PC-3 (cell line): Measurements from ENCODE around the gene NUDT19. TPM values are rescaled to one million over a fixed set of nuclear protein-coding genes. Genes with fewer than 3 reads are reported as not detected.
"Not testable (repeated sequence)": the region's sequence is repeated elsewhere in the genome, so short reads cannot be mapped to it uniquely, and the experiment has no call there.

Source experiments
- ATAC-seq: fragments of 200-7000 bp; cut with Tn5 transposase; 2 replicates; pipeline ENCODE4 v1.9.1; 2020; ENCODE audit warnings: mild to moderate bottlenecking, moderate library complexity
- BruUV-seq: library from RNA; stranded (reverse); fragments of 400-500 nt; replicated peaks from 2 replicates; lab custom pipeline; 2021; lab: Mats Ljungman, UMichigan
- CTCF ChIA-PET: fragments of 300-600 bp; sonication (Branson Sonifier 250); formaldehyde crosslinking; loops from one replicate; lab custom pipeline; 2022; ENCODE audit warnings: antibody characterized with exemption; lab: Charles Lee
- POLR2A ChIA-PET: fragments of 300-600 bp; sonication (Branson Sonifier 250); formaldehyde crosslinking; loops from one replicate; lab custom pipeline; 2022; ENCODE audit warnings: antibody characterized with exemption; ENCODE audit not compliant: unreplicated experiment; lab: Charles Lee
- DNase-seq: peaks from one replicate; pipeline ENCODE4 v3.0.0-alpha.2; 2015
- H2AFZ ChIP-seq: fragments of 300-600 bp; sonication (generic); 2 replicates; pipeline ENCODE4 v1.6.0; 2016; ENCODE audit warnings: antibody characterized with exemption, low read length
- H3F3A ChIP-seq: fragments of 300-600 bp; sonication (generic); one replicate; pipeline ENCODE4 v1.6.0; 2017; ENCODE audit warnings: antibody characterized with exemption, low read length, control low read depth, mild to moderate bottlenecking; ENCODE audit not compliant: unreplicated experiment
- H3K27ac ChIP-seq: fragments of 300-600 bp; sonication (generic); 2 replicates; pipeline ENCODE4 v1.5.1; 2016; ENCODE audit warnings: mild to moderate bottlenecking, low read length
- H3K27me3 ChIP-seq: fragments of 300-600 bp; sonication (generic); 2 replicates; pipeline ENCODE4 v1.6.1; 2016; ENCODE audit warnings: low read length, mixed read lengths
- H3K36me3 ChIP-seq: fragments of 300-600 bp; sonication (generic); 2 replicates; pipeline ENCODE4 v1.6.1; 2016; ENCODE audit warnings: low read depth, mixed run types, low read length, mixed read lengths
- H3K4me1 ChIP-seq: fragments of 300-600 bp; sonication (generic); 2 replicates; pipeline ENCODE4 v1.5.1; 2016; ENCODE audit warnings: low read length; ENCODE audit not compliant: insufficient read depth
- H3K4me2 ChIP-seq: fragments of 300-600 bp; sonication (generic); 2 replicates; pipeline ENCODE4 v1.6.0; 2016; ENCODE audit warnings: low read length
- H3K4me3 ChIP-seq: fragments of 300-600 bp; sonication (generic); 2 replicates; pipeline ENCODE4 v1.5.1; 2016; ENCODE audit warnings: mild to moderate bottlenecking, low read length, mixed read lengths
- H3K79me2 ChIP-seq: fragments of 300-600 bp; sonication (generic); 2 replicates; pipeline ENCODE4 v1.6.1; 2017; ENCODE audit warnings: low read length, mixed read lengths
- H3K9ac ChIP-seq: fragments of 300-600 bp; sonication (generic); 2 replicates; pipeline ENCODE4 v1.6.0; 2016; ENCODE audit warnings: mild to moderate bottlenecking, low read length
- H3K9me2 ChIP-seq: fragments of 300-600 bp; sonication (generic); replicated peaks from 2 replicates; pipeline ENCODE4 v1.6.1; 2016; ENCODE audit warnings: mixed run types, low read length, mixed read lengths
- H3K9me3 ChIP-seq: fragments of 300-600 bp; sonication (generic); 2 replicates; pipeline ENCODE4 v1.6.1; 2016; ENCODE audit warnings: low read length, mixed read lengths
- H4K20me1 ChIP-seq: fragments of 300-600 bp; sonication (generic); 2 replicates; pipeline ENCODE4 v1.6.1; 2016; ENCODE audit warnings: low read length, mixed read lengths
- EZH2 ChIP-seq: fragments of 300-600 bp; sonication (generic); IDR thresholded peaks from one replicate; pipeline ENCODE4 v1.6.1; 2017; ENCODE audit warnings: antibody characterized with exemption, mild to moderate bottlenecking, low read length; ENCODE audit not compliant: unreplicated experiment
- EZH2phosphoT487 ChIP-seq: fragments of 300-600 bp; sonication (generic); IDR thresholded peaks from 2 replicates; pipeline ENCODE4 v1.6.1; 2018; ENCODE audit warnings: mild to moderate bottlenecking, antibody characterized with exemption, low read length, borderline replicate concordance
- intact Hi-C: fragments of 100-400 bp; cut with micrococcal nuclease; formaldehyde crosslinking; loops from 2 replicates; pipeline ENCODE4 v1.9.0; 2023
- total RNA-seq: library from RNA; depleted of rRNA; stranded (reverse); fragments of >200 nt; gene quantifications from 2 replicates; pipeline ENCODE4 v1.2.3, GENCODE V29; 2014
- TF ChIP-seq, protein P1 (sequence below): fragments of 300-600 bp; sonication (generic); conservative IDR thresholded peaks from 2 replicates; pipeline ENCODE4 v1.5.1; 2017; ENCODE audit warnings: antibody characterized with exemption, low read depth, mild to moderate bottlenecking, low read length

The NUDT19 gene
- total RNA-seq, 1 experiment from 2014 or later: 13.3 TPM

DNA sequence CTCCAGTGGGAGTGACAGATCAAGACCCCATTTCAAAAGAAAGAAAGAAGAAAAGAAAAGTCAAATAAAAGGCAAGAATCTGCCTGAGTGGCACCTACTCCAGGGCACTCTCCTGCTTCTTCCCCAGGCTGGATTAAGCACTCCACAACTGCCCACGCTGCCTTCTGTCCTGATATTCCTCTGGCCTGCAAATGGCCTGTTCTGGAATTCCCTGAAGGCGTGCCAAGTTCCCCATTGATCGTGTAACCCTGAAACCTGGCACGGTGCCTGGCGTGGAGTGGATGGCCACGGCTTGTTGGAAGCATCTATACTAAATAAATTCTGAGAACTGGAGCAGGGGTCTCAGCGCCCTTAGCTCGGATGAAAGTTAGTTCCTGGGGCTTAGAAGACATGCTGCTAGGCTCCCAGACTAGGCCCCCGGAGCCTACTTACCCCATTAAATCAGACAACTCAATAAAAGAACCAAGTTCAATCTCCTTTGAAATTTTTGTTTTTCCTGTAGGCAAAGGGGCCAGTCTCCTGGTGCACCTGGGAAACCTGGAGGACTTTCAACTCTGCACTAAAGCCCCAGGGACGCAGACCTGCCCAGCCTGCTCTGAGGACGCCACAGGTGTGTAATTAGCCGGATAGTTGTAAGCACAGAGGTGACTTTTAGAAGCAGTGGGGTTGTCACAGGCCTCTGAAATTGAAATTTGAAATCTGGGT, 38.6 kb upstream of the NUDT19 start:
- Histone ChIP-seq H3K27ac (no peak overlapping the region), H3K9me2 (no peaks in the 10 kb centered on the region), H3K9me3 (no peaks in the 10 kb centered on the region), H3F3A (no peaks in the 10 kb centered on the region), H3K79me2 (no peaks in the 10 kb centered on the region), H4K20me1 (no peaks in the 10 kb centered on the region), H3K9ac (no peak overlapping the region), H3K4me2 (no peak overlapping the region), H3K27me3 (no peaks in the 10 kb centered on the region), H3K4me3 (no peak overlapping the region), H3K4me1 (no peaks in the 10 kb centered on the region), H3K36me3 (no peaks in the 10 kb centered on the region), H2AFZ (no peak overlapping the region)
- ChIA-PET POLR2A (no interaction called here), CTCF (no interaction called here)
- ATAC-seq (no peak), DNase-seq (no peak)
- TF ChIP-seq, protein P1, sequence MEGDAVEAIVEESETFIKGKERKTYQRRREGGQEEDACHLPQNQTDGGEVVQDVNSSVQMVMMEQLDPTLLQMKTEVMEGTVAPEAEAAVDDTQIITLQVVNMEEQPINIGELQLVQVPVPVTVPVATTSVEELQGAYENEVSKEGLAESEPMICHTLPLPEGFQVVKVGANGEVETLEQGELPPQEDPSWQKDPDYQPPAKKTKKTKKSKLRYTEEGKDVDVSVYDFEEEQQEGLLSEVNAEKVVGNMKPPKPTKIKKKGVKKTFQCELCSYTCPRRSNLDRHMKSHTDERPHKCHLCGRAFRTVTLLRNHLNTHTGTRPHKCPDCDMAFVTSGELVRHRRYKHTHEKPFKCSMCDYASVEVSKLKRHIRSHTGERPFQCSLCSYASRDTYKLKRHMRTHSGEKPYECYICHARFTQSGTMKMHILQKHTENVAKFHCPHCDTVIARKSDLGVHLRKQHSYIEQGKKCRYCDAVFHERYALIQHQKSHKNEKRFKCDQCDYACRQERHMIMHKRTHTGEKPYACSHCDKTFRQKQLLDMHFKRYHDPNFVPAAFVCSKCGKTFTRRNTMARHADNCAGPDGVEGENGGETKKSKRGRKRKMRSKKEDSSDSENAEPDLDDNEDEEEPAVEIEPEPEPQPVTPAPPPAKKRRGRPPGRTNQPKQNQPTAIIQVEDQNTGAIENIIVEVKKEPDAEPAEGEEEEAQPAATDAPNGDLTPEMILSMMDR: no peak
- TF ChIP-seq EZH2 (no peak), EZH2phosphoT487 (no peak)
- no TSS peak for BruUV-seq
- intact Hi-C loops: no loop called here

DNA sequence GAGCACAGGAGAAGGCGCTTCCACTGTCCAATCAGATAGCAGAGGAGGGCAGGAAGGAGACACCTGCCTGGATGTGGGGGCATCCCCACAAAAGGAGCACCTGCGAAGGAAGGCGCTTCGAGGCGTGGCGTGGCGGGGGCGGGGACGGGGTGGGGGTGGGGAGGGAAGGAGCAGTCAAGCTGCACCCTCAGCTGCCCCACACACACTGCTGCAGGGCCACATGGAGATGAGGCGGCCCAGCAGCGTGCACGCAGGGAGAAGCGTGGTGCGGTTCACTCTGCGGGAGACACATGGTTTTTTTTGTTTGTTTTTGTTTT, 38.1 kb upstream of the NUDT19 start:
- TF ChIP-seq EZH2phosphoT487: no peak
- TF ChIP-seq EZH2: no peak
- TF ChIP-seq, protein P1: no peak
- H3K9me2 ChIP-seq: no peaks in the 10 kb centered on the region
- H3F3A ChIP-seq: no peaks in the 10 kb centered on the region
- no TSS peak for BruUV-seq
- H3K4me1 ChIP-seq: no peaks in the 10 kb centered on the region
- H3K27ac ChIP-seq: no peak overlapping the region
- ATAC-seq: no peak
- no peak overlapping the region for H3K4me3 ChIP-seq
- CTCF ChIA-PET: no interaction called here
- POLR2A ChIA-PET: no interaction called here
- intact Hi-C loops: no loop called here
- H2AFZ ChIP-seq: no peak overlapping the region
- no peak for DNase-seq
- no peaks in the 10 kb centered on the region for H3K36me3 ChIP-seq
- no peaks in the 10 kb centered on the region for H3K27me3 ChIP-seq
- no peak overlapping the region for H3K9ac ChIP-seq
- H4K20me1 ChIP-seq: no peaks in the 10 kb centered on the region
- H3K79me2 ChIP-seq: no peaks in the 10 kb centered on the region
- no peaks in the 10 kb centered on the region for H3K9me3 ChIP-seq
- H3K4me2 ChIP-seq: no peak overlapping the region

DNA sequence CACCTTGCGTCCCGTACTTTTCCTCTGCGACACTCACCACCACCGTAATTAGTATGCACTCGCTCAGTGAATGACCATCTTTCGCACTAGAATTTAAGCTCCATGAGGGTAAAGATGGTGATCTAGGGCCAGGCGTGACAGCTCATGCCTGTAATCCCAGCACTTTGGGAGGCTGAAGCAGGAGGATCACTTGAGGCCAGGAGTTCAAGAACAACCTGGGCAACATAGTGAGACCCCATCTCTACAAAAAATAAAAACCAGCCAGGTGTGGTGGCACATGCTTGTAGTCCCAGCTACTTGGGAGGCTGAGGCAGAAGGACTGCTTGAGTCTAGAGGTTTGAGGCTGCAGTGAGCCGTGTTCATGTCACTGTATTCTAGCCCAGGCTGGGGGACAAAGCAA, 35.2 kb upstream of the NUDT19 start:
- H3K27ac ChIP-seq, H3K9me2 ChIP-seq, H3K9me3 ChIP-seq, ATAC-seq, H3K79me2 ChIP-seq, H4K20me1 ChIP-seq, BruUV-seq, H3F3A ChIP-seq, intact Hi-C loops, H3K4me1 ChIP-seq, H3K4me3 ChIP-seq, H3K27me3 ChIP-seq, DNase-seq, H3K36me3 ChIP-seq, H3K9ac ChIP-seq, CTCF ChIA-PET, H3K4me2 ChIP-seq, POLR2A ChIA-PET, H2AFZ ChIP-seq: not testable (repeated sequence)
